Neural progenitor cell (in vitro differentiated cells): ENCODE measurements around the gene PHOX2B. TPM values are rescaled to one million over a fixed set of nuclear protein-coding genes. Genes with fewer than 3 reads are reported as not detected.

ENCODE experiments used
- DNase-seq: peaks from one replicate; pipeline ENCODE4 v3.0.0-alpha.2; 2016; ENCODE audit warnings: low spot score
- H2AFZ ChIP-seq: fragments of 200-600 bp; sonication (generic); replicated peaks from 2 replicates; pipeline ENCODE4 v1.6.1; 2016; ENCODE audit warnings: antibody characterized with exemption
- H3F3A ChIP-seq: fragments of 200-600 bp; sonication (generic); 2 replicates; pipeline ENCODE4 v1.6.1; 2016; ENCODE audit warnings: antibody characterized with exemption, low read depth
- H3K27ac ChIP-seq: fragments of 200-600 bp; sonication (generic); 2 replicates; pipeline ENCODE4 v1.5.1; 2016; ENCODE audit warnings: mild to moderate bottlenecking
- H3K27me3 ChIP-seq: fragments of 200-600 bp; sonication (generic); 2 replicates; pipeline ENCODE4 v1.6.1; 2016; ENCODE audit warnings: mild to moderate bottlenecking, moderate library complexity
- H3K36me3 ChIP-seq: fragments of 200-600 bp; sonication (generic); 2 replicates; pipeline ENCODE4 v1.5.1; 2016
- H3K4me1 ChIP-seq: fragments of 200-600 bp; sonication (generic); 2 replicates; pipeline ENCODE4 v1.6.1; 2016; ENCODE audit warnings: mixed run types
- H3K4me2 ChIP-seq: fragments of 200-600 bp; sonication (generic); 2 replicates; pipeline ENCODE4 v1.6.1; 2016
- H3K4me3 ChIP-seq: fragments of 200-600 bp; sonication (generic); 2 replicates; pipeline ENCODE4 v1.5.1; 2016
- H3K79me2 ChIP-seq: fragments of 200-600 bp; sonication (generic); 2 replicates; pipeline ENCODE4 v1.6.1; 2016; ENCODE audit warnings: low read depth
- H3K9ac ChIP-seq: fragments of 200-600 bp; sonication (generic); 2 replicates; pipeline ENCODE4 v1.6.1; 2016
- H3K9me3 ChIP-seq: fragments of 200-600 bp; sonication (generic); 2 replicates; pipeline ENCODE4 v1.5.1; 2016; ENCODE audit warnings: low read depth
- H4K20me1 ChIP-seq: fragments of 200-600 bp; sonication (generic); 2 replicates; pipeline ENCODE4 v1.6.1; 2016; ENCODE audit warnings: low read depth
- H3K27ac Mint-ChIP-seq: 3 replicates; pipeline ENCODE4 v1.8.0; 2021; ENCODE audit warnings: mixed read lengths
- H3K27me3 Mint-ChIP-seq: 2 replicates; pipeline ENCODE4 v1.8.0; 2022; ENCODE audit warnings: low read depth, mild to moderate bottlenecking, inconsistent platforms, moderate library complexity, mixed read lengths; ENCODE audit not compliant: insufficient read depth
- H3K36me3 Mint-ChIP-seq: 3 replicates; pipeline ENCODE4 v1.8.0; 2021; ENCODE audit warnings: mixed read lengths
- H3K4me1 Mint-ChIP-seq: 3 replicates; pipeline ENCODE4 v1.8.0; 2021; ENCODE audit warnings: mixed read lengths
- H3K4me3 Mint-ChIP-seq: 3 replicates; pipeline ENCODE4 v1.8.0; 2021; ENCODE audit warnings: mild to moderate bottlenecking, moderate library complexity, mixed read lengths
- H3K9me3 Mint-ChIP-seq: 3 replicates; pipeline ENCODE4 v1.8.0; 2020; ENCODE audit warnings: mixed read lengths
- EZH2 ChIP-seq: fragments of 200-600 bp; sonication (generic); IDR thresholded peaks from 2 replicates; pipeline ENCODE4 v1.6.1; 2017; ENCODE audit warnings: antibody characterized with exemption, mild to moderate bottlenecking, moderate library complexity
- EZH2phosphoT487 ChIP-seq: fragments of 200-600 bp; sonication (generic); IDR thresholded peaks from 2 replicates; pipeline ENCODE4 v1.6.1; 2017; ENCODE audit warnings: antibody characterized with exemption
- total RNA-seq: library from RNA; depleted of rRNA; stranded (reverse); fragments of >200 nt; gene quantifications from 2 replicates; pipeline ENCODE4 v1.2.3, GENCODE V29; 2015; ENCODE audit warnings: low replicate concordance
- TF ChIP-seq, protein P1 (sequence below): fragments of 200-600 bp; sonication (generic); IDR thresholded peaks from 2 replicates; pipeline ENCODE4 v1.5.1; 2017; ENCODE audit warnings: antibody characterized with exemption, mild to moderate bottlenecking

PHOX2B gene
- not detected in 2 replicates for total RNA-seq

DNA sequence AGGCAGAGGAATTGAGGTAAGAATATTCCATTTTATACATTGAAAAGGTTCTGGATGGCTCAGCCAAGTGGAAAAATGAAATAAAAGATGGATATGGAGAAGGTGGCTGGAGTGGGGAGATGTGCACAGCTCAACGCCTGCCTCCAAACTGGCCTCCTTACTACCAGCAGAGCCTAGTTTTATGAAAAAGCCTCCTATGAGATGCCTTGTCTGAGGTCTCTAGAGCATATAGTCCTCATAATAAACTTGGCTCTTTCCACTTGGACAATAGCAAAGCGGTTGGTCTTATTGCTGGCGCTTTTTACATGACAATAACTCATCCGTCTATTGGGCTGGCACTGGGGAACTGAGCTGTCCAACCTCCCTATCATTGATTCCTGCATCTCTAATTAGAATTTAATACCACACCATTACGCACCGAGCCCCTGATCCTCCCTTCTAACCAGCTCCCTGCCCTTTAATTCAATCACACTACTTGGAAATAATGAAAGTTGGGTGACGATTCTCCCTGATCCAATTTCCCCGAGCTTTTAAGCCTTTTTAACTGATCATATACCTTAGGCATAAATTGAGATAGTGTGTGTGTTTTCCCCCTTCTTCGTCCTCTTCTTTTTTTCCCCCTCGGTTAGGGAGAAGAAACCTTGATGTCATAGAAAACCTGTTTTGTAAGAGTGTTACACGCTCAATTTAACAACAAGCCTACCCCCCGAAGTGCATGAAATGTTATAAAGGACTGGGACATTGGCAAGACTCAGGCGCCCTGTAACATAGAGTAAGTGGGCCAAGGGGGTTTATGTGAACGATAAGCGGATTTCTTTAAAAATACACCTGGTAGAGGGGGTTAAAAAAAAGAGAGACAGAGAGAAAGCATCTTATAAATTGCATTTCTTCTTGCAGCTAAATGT lies at the start of gene PHOX2B:
Gene PHOX2B, minus strand, starts transcription at position 155 of the 905 bp plus-strand sequence. Its CDS starts 115 bp downstream, at position 40.
- H2AFZ ChIP-seq: no peak within 1 kb of the TSS
- no peak for TF ChIP-seq EZH2phosphoT487
- TF ChIP-seq, protein P1, sequence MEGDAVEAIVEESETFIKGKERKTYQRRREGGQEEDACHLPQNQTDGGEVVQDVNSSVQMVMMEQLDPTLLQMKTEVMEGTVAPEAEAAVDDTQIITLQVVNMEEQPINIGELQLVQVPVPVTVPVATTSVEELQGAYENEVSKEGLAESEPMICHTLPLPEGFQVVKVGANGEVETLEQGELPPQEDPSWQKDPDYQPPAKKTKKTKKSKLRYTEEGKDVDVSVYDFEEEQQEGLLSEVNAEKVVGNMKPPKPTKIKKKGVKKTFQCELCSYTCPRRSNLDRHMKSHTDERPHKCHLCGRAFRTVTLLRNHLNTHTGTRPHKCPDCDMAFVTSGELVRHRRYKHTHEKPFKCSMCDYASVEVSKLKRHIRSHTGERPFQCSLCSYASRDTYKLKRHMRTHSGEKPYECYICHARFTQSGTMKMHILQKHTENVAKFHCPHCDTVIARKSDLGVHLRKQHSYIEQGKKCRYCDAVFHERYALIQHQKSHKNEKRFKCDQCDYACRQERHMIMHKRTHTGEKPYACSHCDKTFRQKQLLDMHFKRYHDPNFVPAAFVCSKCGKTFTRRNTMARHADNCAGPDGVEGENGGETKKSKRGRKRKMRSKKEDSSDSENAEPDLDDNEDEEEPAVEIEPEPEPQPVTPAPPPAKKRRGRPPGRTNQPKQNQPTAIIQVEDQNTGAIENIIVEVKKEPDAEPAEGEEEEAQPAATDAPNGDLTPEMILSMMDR: no peak
- TF ChIP-seq EZH2: no peak
- peaks cover 80% of the 10 kb centered on the region for H4K20me1 ChIP-seq
- H3F3A ChIP-seq: peaks cover 54% of the 10 kb centered on the region
- no peak within 1 kb of the TSS for H3K27ac Mint-ChIP-seq
- peaks cover 6% of the 10 kb centered on the region for H3K9me3 ChIP-seq
- H3K27ac ChIP-seq: no peak within 1 kb of the TSS
- peaks cover 91% of the 10 kb centered on the region for H3K27me3 Mint-ChIP-seq
- no peak within 1 kb of the TSS for H3K4me3 Mint-ChIP-seq
- H3K4me3 ChIP-seq: no peak within 1 kb of the TSS
- H3K27me3 ChIP-seq: peaks cover 100% of the 10 kb centered on the region
- peaks cover 44% of the 10 kb centered on the region for H3K4me1 Mint-ChIP-seq
- H3K4me1 ChIP-seq: peaks cover 46% of the 10 kb centered on the region
- no peaks in the 10 kb centered on the region for H3K36me3 Mint-ChIP-seq
- peak; percentile 86 for DNase-seq
- no peak within 1 kb of the TSS for H3K9ac ChIP-seq
- peaks cover 15% of the 10 kb centered on the region for H3K9me3 Mint-ChIP-seq
- H3K79me2 ChIP-seq: no peaks in the 10 kb centered on the region
- H3K4me2 ChIP-seq: peak within 1 kb of the TSS; percentile 20
- no peaks in the 10 kb centered on the region for H3K36me3 ChIP-seq

DNA sequence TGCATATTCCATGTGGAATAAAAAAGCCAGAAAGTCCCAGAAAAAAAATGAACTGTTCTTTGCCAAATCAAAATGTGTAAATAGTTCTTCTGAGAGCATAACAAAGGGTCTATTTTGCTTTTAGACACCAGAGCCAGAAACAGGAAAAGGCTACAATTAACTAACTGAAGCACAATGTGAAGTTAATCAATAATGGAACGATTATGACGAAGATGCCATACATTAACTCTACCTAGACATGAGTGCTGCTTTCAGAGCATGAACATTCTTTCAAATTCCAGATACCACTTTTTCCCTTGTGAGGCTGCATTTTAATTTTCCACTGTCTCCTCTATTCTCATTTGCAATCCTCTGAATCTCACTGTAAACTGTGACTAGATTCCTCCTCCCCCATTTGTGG lies 48.7 kb upstream of the PHOX2B start:
- Mint-ChIP-seq H3K9me3 (no peaks in the 10 kb centered on the region), H3K36me3 (no peaks in the 10 kb centered on the region), H3K27me3 (peaks cover 4% of the 10 kb centered on the region), H3K4me3 (no peak overlapping the region), H3K4me1 (peaks cover 21% of the 10 kb centered on the region), H3K27ac (no peak overlapping the region)
- H2AFZ ChIP-seq: no peak overlapping the region
- no peaks in the 10 kb centered on the region for H3K36me3 ChIP-seq
- H4K20me1 ChIP-seq: no peaks in the 10 kb centered on the region
- TF ChIP-seq EZH2phosphoT487 (no peak), EZH2 (no peak)
- TF ChIP-seq, protein P1: no peak
- H3K9me3 ChIP-seq: no peaks in the 10 kb centered on the region
- peak overlapping the region; percentile 61 for H3K4me2 ChIP-seq
- peaks cover 22% of the 10 kb centered on the region for H3F3A ChIP-seq
- no peak for DNase-seq
- no peaks in the 10 kb centered on the region for H3K27me3 ChIP-seq
- H3K9ac ChIP-seq: no peak overlapping the region
- peaks cover 36% of the 10 kb centered on the region for H3K4me1 ChIP-seq
- H3K4me3 ChIP-seq: no peak overlapping the region
- peak overlapping the region; percentile 54 for H3K27ac ChIP-seq
- no peaks in the 10 kb centered on the region for H3K79me2 ChIP-seq

GRCh38 chr4:41796545-41797210 lies 48.2 kb upstream of the PHOX2B start:
- peaks cover 21% of the 10 kb centered on the region for H3K4me1 Mint-ChIP-seq
- H2AFZ ChIP-seq: no peak overlapping the region
- H3K79me2 ChIP-seq: no peaks in the 10 kb centered on the region
- no peak overlapping the region for H3K4me3 ChIP-seq
- H3K27ac ChIP-seq: peak overlapping the region; percentile 54
- H3K4me3 Mint-ChIP-seq: no peak overlapping the region
- H3K36me3 Mint-ChIP-seq: no peaks in the 10 kb centered on the region
- H3K4me1 ChIP-seq: peaks cover 36% of the 10 kb centered on the region
- peak; percentile 89 for DNase-seq
- H3K27ac Mint-ChIP-seq: no peak overlapping the region
- peaks cover 22% of the 10 kb centered on the region for H3F3A ChIP-seq
- H3K9ac ChIP-seq: no peak overlapping the region
- H3K9me3 Mint-ChIP-seq: no peaks in the 10 kb centered on the region
- no peaks in the 10 kb centered on the region for H3K36me3 ChIP-seq
- H4K20me1 ChIP-seq: no peaks in the 10 kb centered on the region
- peaks cover 4% of the 10 kb centered on the region for H3K27me3 Mint-ChIP-seq
- H3K9me3 ChIP-seq: no peaks in the 10 kb centered on the region
- no peaks in the 10 kb centered on the region for H3K27me3 ChIP-seq
- TF ChIP-seq, protein P1: no peak
- peak; percentile 42 for TF ChIP-seq EZH2
- TF ChIP-seq EZH2phosphoT487: no peak
- H3K4me2 ChIP-seq: peak overlapping the region; percentile 61
